GM19099 (cell line): Measurements from ENCODE around the gene OR2W1.

Source experiments
- POLR2A ChIP-seq: IDR thresholded peaks from 3 replicates; pipeline ENCODE4 v1.6.1; 2011; ENCODE audit warnings: low read depth; ENCODE audit not compliant: insufficient read length; ENCODE audit errors: extremely low read depth

OR2W1 gene, protein sequence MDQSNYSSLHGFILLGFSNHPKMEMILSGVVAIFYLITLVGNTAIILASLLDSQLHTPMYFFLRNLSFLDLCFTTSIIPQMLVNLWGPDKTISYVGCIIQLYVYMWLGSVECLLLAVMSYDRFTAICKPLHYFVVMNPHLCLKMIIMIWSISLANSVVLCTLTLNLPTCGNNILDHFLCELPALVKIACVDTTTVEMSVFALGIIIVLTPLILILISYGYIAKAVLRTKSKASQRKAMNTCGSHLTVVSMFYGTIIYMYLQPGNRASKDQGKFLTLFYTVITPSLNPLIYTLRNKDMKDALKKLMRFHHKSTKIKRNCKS

DNA sequence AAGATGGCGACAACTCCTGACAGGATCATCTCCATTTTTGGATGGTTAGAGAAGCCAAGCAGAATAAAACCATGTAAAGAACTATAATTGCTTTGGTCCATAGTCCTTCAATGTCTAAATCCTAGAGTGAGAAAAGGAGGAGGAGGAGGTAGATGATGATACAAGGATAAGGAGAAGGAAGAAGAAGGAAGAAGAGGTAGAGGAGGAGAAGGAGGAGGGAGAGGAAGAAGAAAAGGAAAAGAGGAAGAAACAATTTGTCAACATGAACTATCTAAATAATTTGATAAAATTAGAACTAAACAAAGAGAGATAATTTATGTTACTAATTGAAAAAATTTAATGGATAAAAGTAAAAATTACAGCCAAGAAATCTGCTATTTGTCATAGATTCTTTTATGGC is at the start of gene OR2W1:
Gene OR2W1, minus strand, starts transcription at position 101 of the 400 bp plus-strand sequence. Its CDS starts 0 bp downstream, at position 101.
- TF ChIP-seq POLR2A: no peak

- TF ChIP-seq POLR2A: no peak
Observed at GRCh38 chr6:29092957-29093356, 48.0 kb upstream of the OR2W1 start.

DNA sequence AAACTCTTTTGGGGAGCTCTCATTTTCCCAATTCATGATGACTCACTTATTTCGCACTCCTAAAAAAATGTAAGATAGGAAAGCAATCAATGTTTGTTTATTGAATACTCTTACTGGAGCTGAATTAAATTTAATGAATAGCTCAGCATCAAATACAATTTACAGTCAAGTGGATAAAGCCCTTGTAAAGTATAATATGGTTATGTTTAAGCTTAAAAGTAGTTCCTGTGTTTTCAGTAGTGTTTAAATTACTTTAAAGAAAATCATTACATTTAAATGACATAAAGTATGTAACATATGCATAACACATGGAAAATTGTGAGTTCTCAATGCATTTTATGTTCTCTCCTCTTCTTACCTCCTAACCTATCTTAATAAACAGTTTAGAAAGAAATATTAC is 42.2 kb upstream of the OR2W1 start, which contains the start of gene OR2B3:
Gene OR2B3, minus strand, starts transcription at position 101 of the 400 bp plus-strand sequence. Its CDS starts 65 bp downstream, at position 36.
- no peak for TF ChIP-seq POLR2A

GRCh38 chr6:29082457-29082856 is 37.5 kb upstream of the OR2W1 start:
- TF ChIP-seq POLR2A: no peak

- TF ChIP-seq POLR2A: no peak
Observed at GRCh38 chr6:29081312-29081711, 36.3 kb upstream of the OR2W1 start.

DNA sequence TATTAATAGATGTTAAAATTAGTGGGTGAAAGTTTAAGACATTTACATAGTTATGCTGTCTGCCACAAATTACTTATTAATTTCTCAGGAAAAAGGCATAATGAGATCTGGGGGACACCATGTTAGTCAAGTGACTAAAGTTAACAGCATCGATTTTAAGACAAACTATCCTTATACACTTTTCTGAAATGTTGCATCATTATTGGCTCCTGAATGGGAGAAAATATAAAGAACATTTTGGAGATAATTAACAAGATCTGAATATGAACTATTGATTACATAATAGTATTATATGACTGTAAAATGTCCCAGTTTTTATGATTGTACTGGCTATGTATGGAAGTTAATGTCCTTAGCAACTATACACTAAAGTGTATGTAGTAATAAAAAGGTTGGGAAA is 34.2 kb upstream of the OR2W1 start:
- TF ChIP-seq POLR2A: no peak

- TF ChIP-seq POLR2A: no peak
Observed at GRCh38 chr6:29071831-29072723, 27.1 kb upstream of the OR2W1 start.

DNA sequence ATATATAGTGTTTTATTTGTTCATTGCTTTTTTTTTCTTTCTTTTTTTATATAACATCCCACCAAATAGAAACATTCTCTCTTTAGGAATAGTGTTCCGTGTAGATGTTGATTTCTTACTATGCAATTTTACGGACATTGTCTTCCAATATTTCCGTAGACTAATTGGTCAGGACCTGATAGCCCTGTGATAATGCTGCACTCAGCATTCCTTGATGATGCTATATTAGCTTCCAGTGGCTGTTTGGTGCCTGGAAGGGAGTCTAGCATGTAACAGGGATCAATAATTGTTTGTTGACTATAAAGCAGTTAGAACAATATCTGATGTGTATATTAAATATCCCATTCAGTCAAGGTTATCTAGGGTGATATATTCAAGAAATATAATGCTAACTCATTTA is 6.7 kb upstream of the OR2W1 start:
- TF ChIP-seq POLR2A: no peak

- no peak for TF ChIP-seq POLR2A
Observed at GRCh38 chr6:29035951-29036350, 9.0 kb downstream of the OR2W1 start.

DNA sequence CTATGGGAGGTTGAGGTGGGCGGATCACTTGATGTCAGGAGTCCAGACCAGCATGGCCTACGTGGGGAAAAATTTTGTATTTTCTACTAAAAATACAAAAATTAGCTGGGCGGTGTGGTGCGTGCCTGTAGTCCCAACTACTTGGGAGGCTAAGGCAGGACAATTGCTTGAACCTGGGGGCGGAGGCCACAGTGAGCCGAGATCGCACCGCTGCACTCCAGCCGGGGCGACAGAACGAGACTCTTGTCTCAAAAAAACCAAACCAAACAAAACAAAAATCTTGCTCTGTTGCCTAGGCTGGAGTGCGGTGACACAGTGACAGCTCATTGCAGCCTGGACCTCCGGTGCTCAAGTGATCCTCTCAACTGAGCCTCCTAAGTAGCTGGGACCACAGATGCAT is 16.2 kb downstream of the OR2W1 start:
- no peak for TF ChIP-seq POLR2A

GRCh38 chr6:29025927-29026585 is 18.9 kb downstream of the OR2W1 start:
- no peak for TF ChIP-seq POLR2A

DNA sequence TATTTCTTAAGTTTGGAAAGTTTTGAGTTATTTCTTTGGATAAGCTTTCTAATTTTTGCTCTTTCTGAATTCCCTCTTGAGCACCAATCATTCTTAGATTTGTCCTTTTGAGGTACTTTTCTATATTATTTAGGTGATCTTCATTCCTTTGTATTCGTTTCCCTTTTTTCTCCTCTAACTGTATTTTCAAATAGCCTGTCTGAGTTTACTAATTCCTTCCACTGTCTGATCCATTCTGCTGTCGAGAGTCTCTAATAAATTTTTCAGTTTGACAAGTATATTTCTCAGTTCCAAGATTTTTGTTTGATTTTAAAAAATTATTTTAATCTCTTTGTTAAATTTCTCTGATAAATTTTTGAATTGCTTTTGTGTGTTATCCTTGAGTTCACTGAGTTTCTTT is 23.5 kb downstream of the OR2W1 start:
- no peak for TF ChIP-seq POLR2A

- no peak for TF ChIP-seq POLR2A
Observed at GRCh38 chr6:29019629-29020028, 25.3 kb downstream of the OR2W1 start.

DNA sequence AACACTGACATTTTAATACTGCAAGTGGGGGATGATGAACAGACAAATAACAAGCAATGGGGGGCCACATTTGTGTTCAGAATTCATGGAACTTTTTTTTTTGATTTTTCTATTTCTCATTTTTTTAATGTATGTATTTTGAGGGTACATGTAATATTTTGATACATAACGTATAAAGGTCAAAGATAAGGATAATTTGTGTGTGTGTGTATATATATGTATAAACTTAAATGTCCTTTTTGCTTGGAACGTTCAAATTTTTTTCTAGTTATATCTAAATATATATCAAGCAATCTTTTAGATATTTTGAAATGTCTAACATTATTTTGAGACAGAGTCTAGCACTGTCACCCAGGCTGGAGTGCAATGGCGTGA is 27.6 kb downstream of the OR2W1 start:
- TF ChIP-seq POLR2A: no peak

DNA sequence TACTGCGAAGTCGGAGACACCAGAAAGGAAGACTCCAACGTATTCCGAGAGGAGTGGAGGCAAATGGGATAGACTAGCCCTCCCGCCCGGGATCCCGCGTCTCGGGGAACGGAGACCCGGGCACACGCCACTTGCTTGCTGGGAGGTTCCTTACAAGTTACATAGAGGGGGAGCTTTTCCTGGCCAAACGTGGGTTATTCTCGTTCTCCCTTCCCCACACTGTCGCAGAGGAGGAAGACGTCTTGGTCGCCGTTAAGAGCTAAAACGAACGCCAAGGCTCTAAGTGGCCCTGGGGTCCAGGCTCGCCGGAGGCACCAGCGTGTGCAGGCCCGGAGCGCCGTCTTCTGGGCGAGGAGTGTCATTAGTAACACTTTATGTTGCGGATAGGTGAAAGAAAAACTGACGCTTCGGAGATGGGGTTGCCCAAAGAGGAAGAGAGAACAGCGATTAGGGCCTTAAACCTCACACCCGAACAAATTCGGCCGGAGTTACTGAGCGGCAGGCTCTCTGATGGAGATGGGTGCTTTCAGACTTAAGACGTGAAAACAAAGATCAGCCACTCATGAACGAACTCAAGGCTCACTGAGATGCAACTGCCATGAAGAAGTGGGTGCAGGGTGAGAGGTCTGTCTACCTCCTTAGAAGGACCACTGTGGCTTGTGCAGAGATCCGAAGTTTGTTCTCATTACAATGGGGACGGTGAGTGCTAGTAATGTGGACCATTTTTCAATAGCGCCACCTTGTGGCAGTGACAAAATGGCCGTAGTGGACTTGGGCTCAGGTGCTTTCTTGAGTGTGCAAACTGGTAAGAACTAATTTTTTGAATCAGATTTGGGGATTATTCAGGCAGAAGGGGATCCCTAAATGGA is 28.2 kb downstream of the OR2W1 start:
- TF ChIP-seq POLR2A: no peak
